GM12891 (cell line): ENCODE results near the gene TMED10.

Source experiments
- POLR2A ChIP-seq: IDR thresholded peaks from 2 replicates; pipeline ENCODE4 v1.6.1; 2011; ENCODE audit warnings: low read depth, low read length, control low read depth
- POLR2AphosphoS5 ChIP-seq: IDR thresholded peaks from 2 replicates; pipeline ENCODE4 v1.6.1; 2011; ENCODE audit warnings: low read depth, low read length, control low read depth
- TAF1 ChIP-seq: IDR thresholded peaks from 2 replicates; pipeline ENCODE4 v1.6.1; 2011; ENCODE audit warnings: low read depth, low read length, control low read depth

GRCh38 chr14:75098212-75098611 lies 78.2 kb downstream of the TMED10 start:
- TF ChIP-seq POLR2A (no peak), TAF1 (no peak), POLR2AphosphoS5 (no peak)
